Muscle of leg (tissue), 11 donors: ENCODE measurements around the gene ALS2. TPM values are rescaled to one million over a fixed set of nuclear protein-coding genes. Genes with fewer than 3 reads are reported as not detected.
A peak's percentile ranks its signal among the peaks of the same experiment; 100 is the strongest.
"Not testable (repeated sequence)": the region's sequence is repeated elsewhere in the genome, so short reads cannot be mapped to it uniquely, and the experiment has no call there.

Experiments
- DNase-seq: peaks from one replicate; pipeline ENCODE4 v3.0.0; 2013
- H3K27ac ChIP-seq: one replicate; pipeline ENCODE4 v1.5.1; 2013; ENCODE audit warnings: mild to moderate bottlenecking, low read length, control low read depth
- H3K27me3 ChIP-seq: one replicate; pipeline ENCODE4 v1.6.1; 2013; ENCODE audit warnings: low read length; ENCODE audit not compliant: control insufficient read depth, insufficient read depth
- H3K36me3 ChIP-seq: one replicate; pipeline ENCODE4 v1.6.1; 2013; ENCODE audit warnings: low read length; ENCODE audit not compliant: control insufficient read depth, insufficient read depth
- H3K4me1 ChIP-seq: one replicate; pipeline ENCODE4 v1.6.1; 2013; ENCODE audit warnings: low read length; ENCODE audit not compliant: control insufficient read depth, insufficient read depth
- H3K4me3 ChIP-seq: one replicate; pipeline ENCODE4 v1.5.1; 2013; ENCODE audit warnings: low read length, control low read depth
- H3K9me3 ChIP-seq: replicated peaks from 2 replicates; pipeline ENCODE4 v1.6.1; 2013; ENCODE audit warnings: low read depth, low read length; ENCODE audit not compliant: control insufficient read depth
- WGBS: methylation state at CpG from one replicate; pipeline ENCODE4 v1.1.5; 2013; ENCODE audit warnings: missing lambda C conversion rate; ENCODE audit not compliant: insufficient coverage; 5-methylcytosine and 5-hydroxymethylcytosine counted together
- polyA plus RNA-seq, 8 donors: library from polyadenylated mRNA; unstranded; fragments of 120-200 nt; gene quantifications; one replicate each; pipeline versions ENCODE4 v1.2.1 to v1.2.3, GENCODE V29; 2013; ENCODE audit warnings: inconsistent platforms in 1 of 8, low replicate concordance in 1 of 8; ENCODE audit not compliant: insufficient read length in 8 of 8, insufficient read depth in 1 of 8
- total RNA-seq: library from RNA; stranded (reverse); fragments of 120-200 nt; gene quantifications from one replicate; pipeline ENCODE4 v1.2.4, GENCODE V29; 2013

Gene ALS2
- total and polyA plus RNA-seq, 9 donors: 11.2 to 20.9 (median 14.8) TPM

DNA sequence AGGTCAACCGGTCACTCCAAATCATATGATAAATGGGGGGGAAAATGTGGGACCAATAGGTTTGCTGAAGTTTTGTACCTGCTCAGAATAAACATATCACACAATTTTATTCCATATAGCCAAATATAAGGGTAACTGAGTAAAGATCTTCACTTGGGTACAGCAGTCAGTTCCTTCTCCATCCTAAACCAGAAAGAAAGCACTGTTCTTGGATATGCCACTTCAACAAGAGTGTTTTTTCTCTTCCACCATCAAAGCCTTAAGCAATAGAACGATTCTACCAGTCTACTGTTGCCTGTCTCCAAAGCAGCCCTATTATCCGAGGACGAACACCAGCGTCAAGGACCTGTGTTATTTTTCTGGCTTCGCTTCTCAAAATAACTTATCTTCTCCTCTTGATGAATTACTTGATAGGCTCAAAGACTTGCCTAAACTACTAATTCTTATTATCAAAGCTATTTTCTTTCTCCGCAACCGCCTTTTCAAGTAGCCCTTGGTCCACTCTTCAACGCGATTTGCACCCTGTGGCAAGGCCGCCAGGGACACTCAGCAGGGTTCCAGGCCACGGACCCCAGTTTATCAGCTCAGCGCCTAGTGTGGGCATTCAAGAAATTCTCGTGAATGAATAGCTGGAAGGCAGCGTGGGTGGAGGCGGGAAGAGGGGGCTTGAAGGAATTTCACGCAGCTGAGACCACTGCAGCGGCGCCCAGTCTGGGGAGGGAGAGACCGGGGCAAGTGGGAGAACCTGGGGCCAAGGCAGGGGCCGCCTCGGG lies 646 bp downstream of the ALS2 start:
- Histone ChIP-seq H3K27ac (peak overlapping the region; percentile 92), H3K36me3 (no peaks in the 10 kb centered on the region), H3K4me1 (peaks cover 10% of the 10 kb centered on the region), H3K9me3 (no peaks in the 10 kb centered on the region), H3K27me3 (peaks cover 2% of the 10 kb centered on the region), H3K4me3 (peak overlapping the region; percentile 92)
- WGBS: 2% methylated on average over 21 of the region's 22 CpGs
- no peak for DNase-seq

DNA sequence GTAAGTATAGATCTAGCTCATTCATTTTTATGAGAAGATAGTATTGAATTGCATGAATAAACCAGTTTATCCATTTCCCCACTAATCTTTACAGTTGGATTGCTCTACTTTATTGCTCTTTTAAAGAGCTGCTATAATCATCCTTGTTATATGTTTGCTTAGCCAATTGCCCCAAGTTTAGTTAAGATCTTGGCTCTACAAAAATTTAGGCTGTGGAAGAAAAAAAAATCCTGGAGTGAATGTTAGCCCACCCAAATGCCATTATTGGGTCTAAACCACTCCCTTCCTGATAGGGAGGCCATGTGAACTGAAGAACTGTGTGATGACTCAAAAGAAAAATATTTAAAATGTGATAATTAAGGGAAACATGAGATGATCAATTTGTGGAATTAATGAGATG lies 2.9 kb downstream of the ALS2 start:
- no peak for DNase-seq
- peaks cover 2% of the 10 kb centered on the region for H3K27me3 ChIP-seq
- no peak overlapping the region for H3K27ac ChIP-seq
- no peaks in the 10 kb centered on the region for H3K9me3 ChIP-seq
- H3K4me1 ChIP-seq: peaks cover 10% of the 10 kb centered on the region
- H3K36me3 ChIP-seq: no peaks in the 10 kb centered on the region
- H3K4me3 ChIP-seq: no peak overlapping the region

DNA sequence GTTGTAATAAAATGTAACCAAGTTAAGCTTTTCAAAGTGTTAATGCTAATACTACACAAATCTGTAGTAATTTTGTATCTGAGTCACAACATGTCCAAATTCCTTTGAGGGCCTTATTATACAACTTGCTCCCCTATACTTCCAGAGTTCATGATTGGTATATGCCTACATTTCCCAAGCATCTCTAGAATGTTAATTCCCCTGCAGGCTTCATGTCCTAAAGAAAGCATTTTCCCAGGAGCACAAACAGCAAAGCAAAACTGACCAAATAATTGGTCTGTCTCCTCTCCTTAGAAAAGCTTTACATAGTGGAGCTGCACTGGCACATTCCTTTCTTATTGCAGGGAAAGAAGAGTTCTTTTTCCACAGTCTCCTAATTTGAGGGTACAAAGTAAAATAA lies 3.7 kb downstream of the ALS2 start:
- Histone ChIP-seq H3K27me3 (no peaks in the 10 kb centered on the region), H3K9me3 (no peaks in the 10 kb centered on the region), H3K36me3 (no peaks in the 10 kb centered on the region), H3K4me1 (peaks cover 10% of the 10 kb centered on the region), H3K27ac (no peak overlapping the region), H3K4me3 (no peak overlapping the region)
- DNase-seq: no peak

DNA sequence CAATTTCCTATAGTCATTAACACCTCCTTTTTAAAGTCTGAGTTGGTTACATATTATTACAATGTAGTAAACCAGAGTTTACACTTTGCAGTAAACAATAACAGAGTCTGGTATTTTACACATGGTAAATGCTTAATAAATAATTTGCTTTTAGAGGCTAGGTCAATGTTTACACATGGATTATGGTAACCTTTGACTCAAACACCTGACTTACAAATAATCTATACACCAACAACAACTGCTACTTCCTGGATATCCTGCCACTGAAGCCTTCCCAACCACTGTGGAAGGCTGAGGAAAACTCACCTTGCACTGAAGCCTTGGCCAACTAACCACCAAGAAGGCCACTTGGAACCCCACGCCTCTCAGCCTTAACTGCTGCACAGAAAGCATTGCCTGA lies 5.4 kb downstream of the ALS2 start:
- 100% methylated on average over 1 of the region's 1 CpG for WGBS
- DNase-seq: no peak
- no peak overlapping the region for H3K4me3 ChIP-seq
- peaks cover 4% of the 10 kb centered on the region for H3K4me1 ChIP-seq
- H3K27ac ChIP-seq: no peak overlapping the region
- no peaks in the 10 kb centered on the region for H3K36me3 ChIP-seq
- H3K9me3 ChIP-seq: no peaks in the 10 kb centered on the region
- no peaks in the 10 kb centered on the region for H3K27me3 ChIP-seq

DNA sequence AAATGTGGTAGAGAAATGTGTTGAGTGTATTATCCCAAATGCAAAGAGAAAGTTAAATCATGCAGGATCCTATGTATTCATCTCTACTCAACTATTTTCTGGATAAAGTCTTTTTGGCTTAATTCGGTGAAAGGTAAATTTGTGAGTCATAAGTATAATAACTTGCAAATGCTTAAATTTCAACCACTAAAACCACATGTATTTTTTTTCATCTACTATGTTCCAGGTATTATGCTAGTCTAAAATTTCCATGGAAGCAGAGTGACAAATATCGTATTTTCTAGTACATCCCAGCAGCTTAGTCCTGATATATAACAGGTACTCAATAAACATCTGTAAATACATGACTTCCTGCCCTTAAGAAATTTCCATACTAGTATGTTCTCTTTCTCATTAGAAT lies 6.2 kb downstream of the ALS2 start:
- DNase-seq: no peak
- Histone ChIP-seq H3K4me3 (no peak overlapping the region), H3K4me1 (no peaks in the 10 kb centered on the region), H3K27ac (no peak overlapping the region), H3K36me3 (no peaks in the 10 kb centered on the region), H3K27me3 (no peaks in the 10 kb centered on the region), H3K9me3 (no peaks in the 10 kb centered on the region)
- WGBS: no CpG with 5 or more reads among the region's 2 CpGs

DNA sequence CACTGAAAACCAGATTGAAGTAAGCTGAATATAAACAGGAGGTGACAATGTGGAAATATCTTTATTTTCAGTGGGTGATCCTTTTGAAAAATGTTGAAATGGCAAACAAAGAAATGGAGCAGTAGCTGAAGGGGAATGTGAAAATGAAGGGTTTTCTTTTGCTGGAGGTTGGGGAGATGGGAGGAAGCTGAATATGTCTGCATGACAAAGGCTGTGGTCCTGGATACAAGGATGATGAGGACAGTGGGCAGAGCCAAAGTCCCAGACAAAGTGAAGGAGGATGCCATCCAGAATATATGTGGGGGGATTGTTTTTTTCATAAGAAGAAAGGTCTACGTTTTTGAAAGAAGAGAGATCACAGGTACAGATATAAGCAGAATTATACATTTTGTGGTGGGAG lies 6.7 kb downstream of the ALS2 start:
- DNase-seq: no peak
- Histone ChIP-seq H3K36me3 (no peaks in the 10 kb centered on the region), H3K4me3 (no peak overlapping the region), H3K27me3 (no peaks in the 10 kb centered on the region), H3K4me1 (no peaks in the 10 kb centered on the region), H3K9me3 (no peaks in the 10 kb centered on the region), H3K27ac (no peak overlapping the region)
- WGBS: no CpG with 5 or more reads among the region's 1 CpG

DNA sequence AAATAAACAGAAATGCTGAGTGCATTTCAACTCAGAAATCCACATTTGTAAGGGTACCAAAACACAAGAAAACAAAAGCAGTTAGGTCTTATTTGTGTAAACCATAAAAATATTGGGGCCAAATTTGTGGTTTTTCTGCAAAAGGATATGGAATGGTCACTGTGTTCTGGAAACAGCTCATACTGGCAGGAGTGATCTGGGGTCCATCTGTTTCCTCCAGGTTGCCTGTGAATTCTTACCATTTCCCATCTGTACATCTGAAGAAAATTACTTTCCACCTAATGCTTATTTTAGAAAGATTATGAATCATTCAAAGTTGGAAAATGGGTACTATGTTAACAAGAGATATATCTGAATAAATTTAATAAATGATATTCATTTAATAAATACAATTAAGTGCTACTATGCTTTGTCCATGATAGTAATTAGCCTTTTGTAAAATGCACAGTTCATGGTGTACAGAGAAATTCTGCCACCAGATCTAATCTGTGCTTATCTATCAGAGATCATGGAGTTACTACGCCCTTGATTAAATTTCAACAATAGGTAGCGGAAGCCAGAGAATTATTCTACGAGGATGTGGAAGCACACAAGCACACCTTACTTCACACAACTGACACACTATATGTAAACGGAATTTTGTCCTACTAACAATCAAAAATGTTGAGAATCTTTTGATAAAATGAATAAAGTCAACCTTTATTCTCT lies 10.9 kb downstream of the ALS2 start:
- Histone ChIP-seq H3K9me3 (no peaks in the 10 kb centered on the region), H3K4me3 (no peak overlapping the region), H3K27me3 (no peaks in the 10 kb centered on the region), H3K36me3 (peaks cover 6% of the 10 kb centered on the region), H3K27ac (no peak overlapping the region), H3K4me1 (no peaks in the 10 kb centered on the region)
- no CpG with 5 or more reads among the region's 4 CpGs for WGBS
- DNase-seq: no peak

DNA sequence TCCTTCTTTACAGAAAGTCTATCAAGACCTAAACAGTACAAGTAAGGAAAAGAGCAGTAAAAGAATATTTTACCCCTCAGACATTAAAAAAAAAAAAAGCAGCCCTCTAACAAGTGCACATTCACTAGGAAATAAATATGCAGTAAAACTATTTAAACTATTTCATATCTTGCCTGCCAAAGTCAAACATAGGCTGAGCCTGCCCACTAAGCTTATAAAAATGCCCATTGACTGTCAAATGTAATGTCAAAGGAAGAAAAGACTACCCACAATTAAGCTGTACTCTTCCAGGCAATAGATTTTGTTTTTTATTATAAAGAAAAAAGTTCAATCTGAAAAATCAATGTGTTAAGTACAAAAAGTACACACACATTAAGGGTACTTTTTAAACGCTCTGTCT lies 11.8 kb downstream of the ALS2 start:
- no peak overlapping the region for H3K4me3 ChIP-seq
- WGBS: no CpG with 5 or more reads among the region's 1 CpG
- no peak for DNase-seq

DNA sequence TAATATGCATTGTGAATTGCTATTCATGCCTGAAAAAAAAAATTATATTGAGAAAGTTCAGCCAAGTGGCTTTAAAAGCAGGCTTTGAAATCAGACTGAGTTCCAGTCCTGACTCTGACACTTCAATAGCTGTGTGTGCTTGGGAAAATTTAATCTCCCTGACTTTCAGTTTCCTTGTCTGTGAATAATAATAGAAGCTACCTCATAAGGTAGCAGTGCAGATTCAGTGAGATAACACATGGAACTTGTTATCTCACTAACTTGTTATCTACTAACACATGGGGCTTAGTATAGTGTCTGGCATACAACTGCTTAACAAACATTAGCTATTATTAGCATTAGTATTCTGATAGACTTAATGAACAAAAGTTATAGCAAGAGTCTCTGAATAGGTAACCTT lies 14.9 kb downstream of the ALS2 start:
- Histone ChIP-seq H3K27ac (no peak overlapping the region), H3K27me3 (no peaks in the 10 kb centered on the region), H3K4me3 (no peak overlapping the region), H3K36me3 (peaks cover 22% of the 10 kb centered on the region), H3K4me1 (no peaks in the 10 kb centered on the region), H3K9me3 (no peaks in the 10 kb centered on the region)
- DNase-seq: no peak

More for the DNA sequence above, 11.8 kb downstream of the ALS2 start:
- H3K27ac ChIP-seq: no peak overlapping the region
- H3K4me1 ChIP-seq: no peaks in the 10 kb centered on the region
- no peaks in the 10 kb centered on the region for H3K9me3 ChIP-seq
- H3K36me3 ChIP-seq: peaks cover 6% of the 10 kb centered on the region
- no peaks in the 10 kb centered on the region for H3K27me3 ChIP-seq

DNA sequence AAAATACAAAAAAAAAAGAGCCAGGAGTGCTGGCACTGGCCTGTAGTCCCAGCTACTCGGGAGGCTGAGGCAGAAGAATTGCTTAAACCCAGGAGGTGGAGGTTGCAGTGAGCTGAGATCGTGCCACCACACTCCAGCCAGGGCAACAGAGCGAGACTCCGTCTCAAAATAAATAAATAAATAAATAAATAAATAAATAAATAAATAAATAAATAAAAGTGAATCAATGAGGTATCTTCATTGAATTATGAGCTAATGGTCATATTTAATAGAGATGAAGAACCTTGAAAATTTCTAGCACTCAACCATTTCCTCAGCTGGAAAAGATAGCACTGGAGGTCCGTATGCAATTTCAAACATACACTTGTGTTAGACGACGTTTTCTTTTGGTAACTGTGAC lies 16.3 kb downstream of the ALS2 start:
- peaks cover 24% of the 10 kb centered on the region for H3K36me3 ChIP-seq
- not testable (repeated sequence) for H3K4me1 ChIP-seq, H3K27me3 ChIP-seq, H3K9me3 ChIP-seq, H3K4me3 ChIP-seq, DNase-seq, H3K27ac ChIP-seq
- no CpG with 5 or more reads among the region's 7 CpGs for WGBS
